H9 (cell line): ENCODE data around the gene BNC1. TPM values are rescaled to one million over a fixed set of nuclear protein-coding genes. Genes with fewer than 3 reads are reported as not detected.

Experiments used
- DNase-seq: peaks from one replicate; pipeline ENCODE4 v3.0.0-alpha.2; 2017
- H2AFZ ChIP-seq: one replicate; pipeline ENCODE4 v1.6.1; 2013; ENCODE audit warnings: mild to moderate bottlenecking, low read length, control low read depth, moderate library complexity
- H2AK5ac ChIP-seq: 2 replicates; pipeline ENCODE4 v1.6.1; 2013; ENCODE audit warnings: low read length, control low read depth, mixed read lengths; ENCODE audit not compliant: insufficient read length
- H2BK120ac ChIP-seq: one replicate; pipeline ENCODE4 v1.6.1; 2013; ENCODE audit warnings: low read depth, mild to moderate bottlenecking, low read length, control low read depth, inconsistent platforms; ENCODE audit not compliant: poor library complexity, severe bottlenecking
- H2BK12ac ChIP-seq: 2 replicates; pipeline ENCODE4 v1.6.1; 2013; ENCODE audit warnings: low read length, control low read depth, mixed read lengths, low read depth; ENCODE audit not compliant: insufficient read length
- H2BK15ac ChIP-seq: 2 replicates; pipeline ENCODE4 v1.6.1; 2013; ENCODE audit warnings: low read depth, low read length, control low read depth
- H2BK20ac ChIP-seq: one replicate; pipeline ENCODE4 v1.6.1; 2013; ENCODE audit warnings: low read depth, mild to moderate bottlenecking, low read length, control low read depth, inconsistent platforms; ENCODE audit not compliant: poor library complexity, severe bottlenecking
- H2BK5ac ChIP-seq: 2 replicates; pipeline ENCODE4 v1.6.1; 2013; ENCODE audit warnings: low read length, control low read depth, mixed read lengths; ENCODE audit not compliant: insufficient read length
- H3K14ac ChIP-seq: 2 replicates; pipeline ENCODE4 v1.6.1; 2013; ENCODE audit warnings: low read length, control low read depth; ENCODE audit not compliant: insufficient read depth
- H3K18ac ChIP-seq: 2 replicates; pipeline ENCODE4 v1.6.1; 2013; ENCODE audit warnings: low read depth, mild to moderate bottlenecking, mixed read lengths, low read length, control low read depth; ENCODE audit not compliant: insufficient read length
- H3K23ac ChIP-seq: 2 replicates; pipeline ENCODE4 v1.6.1; 2013; ENCODE audit warnings: low read length, control low read depth, mixed read lengths, low read depth; ENCODE audit not compliant: insufficient read length
- H3K23me2 ChIP-seq: 2 replicates; pipeline ENCODE4 v1.6.1; 2013; ENCODE audit warnings: low read depth, mild to moderate bottlenecking, mixed read lengths, low read length, control low read depth; ENCODE audit not compliant: insufficient read length, poor library complexity, severe bottlenecking
- H3K27ac ChIP-seq: 2 replicates; pipeline ENCODE4 v1.5.1; 2013; ENCODE audit warnings: low read length, control low read depth, mixed read lengths, low read depth; ENCODE audit not compliant: insufficient read length
- H3K27me3 ChIP-seq: 2 replicates; pipeline ENCODE4 v1.6.1; 2013; ENCODE audit warnings: low read length, control low read depth, inconsistent platforms; ENCODE audit not compliant: insufficient read depth
- H3K4ac ChIP-seq: 2 replicates; pipeline ENCODE4 v1.6.1; 2013; ENCODE audit warnings: low read depth, mild to moderate bottlenecking, control low read depth, inconsistent platforms, low read length, moderate library complexity
- H3K4me1 ChIP-seq: 2 replicates; pipeline ENCODE4 v1.6.1; 2013; ENCODE audit warnings: low read length, control low read depth, inconsistent platforms; ENCODE audit not compliant: insufficient read depth
- H3K4me2 ChIP-seq: 2 replicates; pipeline ENCODE4 v1.6.1; 2013; ENCODE audit warnings: low read length, control low read depth, mixed read lengths; ENCODE audit not compliant: insufficient read length, insufficient read depth
- H3K56ac ChIP-seq: 2 replicates; pipeline ENCODE4 v1.6.1; 2013; ENCODE audit warnings: low read depth, mild to moderate bottlenecking, mixed read lengths, low read length, control low read depth; ENCODE audit not compliant: insufficient read length
- H3K79me1 ChIP-seq: 2 replicates; pipeline ENCODE4 v1.6.1; 2013; ENCODE audit warnings: low read depth, mild to moderate bottlenecking, moderate library complexity, low read length, control low read depth, inconsistent platforms; ENCODE audit not compliant: insufficient read depth, poor library complexity, severe bottlenecking
- H3K79me2 ChIP-seq: 2 replicates; pipeline ENCODE4 v1.6.1; 2013; ENCODE audit warnings: low read length, control low read depth, inconsistent platforms; ENCODE audit not compliant: insufficient read depth
- H3K9ac ChIP-seq: 2 replicates; pipeline ENCODE4 v1.6.1; 2013; ENCODE audit warnings: low read length, control low read depth, mixed read lengths; ENCODE audit not compliant: insufficient read length; ENCODE audit errors: extremely low read depth
- H3K9me3 ChIP-seq: one replicate; pipeline ENCODE4 v1.6.1; 2013; ENCODE audit warnings: low read depth, low read length, inconsistent platforms; ENCODE audit not compliant: control insufficient read depth
- H3T11ph ChIP-seq: one replicate; pipeline ENCODE4 v1.6.1; 2013; ENCODE audit warnings: mild to moderate bottlenecking, low read length, control low read depth, inconsistent platforms
- H4K20me1 ChIP-seq: one replicate; pipeline ENCODE4 v1.6.1; 2013; ENCODE audit not compliant: control insufficient read depth, insufficient read length, insufficient read depth
- H4K5ac ChIP-seq: 2 replicates; pipeline ENCODE4 v1.6.1; 2013; ENCODE audit warnings: low read depth, mild to moderate bottlenecking, mixed read lengths, low read length, control low read depth; ENCODE audit not compliant: insufficient read length
- H4K8ac ChIP-seq: replicated peaks from 2 replicates; pipeline ENCODE4 v1.6.1; 2013; ENCODE audit warnings: low read length, control low read depth, mixed read lengths, low read depth; ENCODE audit not compliant: insufficient read length
- H4K91ac ChIP-seq: 2 replicates; pipeline ENCODE4 v1.6.1; 2013; ENCODE audit warnings: low read depth, mild to moderate bottlenecking, moderate library complexity, mixed read lengths, low read length, control low read depth; ENCODE audit not compliant: insufficient read length
- H3K27ac Mint-ChIP-seq, 3 experiments: 2 replicates in 2 of 3; 3 replicates in 1 of 3; pipeline ENCODE4 v1.8.0; 2020 to 2021; ENCODE audit warnings: mixed read lengths in 3 of 3, mild to moderate bottlenecking in 1 of 3, moderate library complexity in 1 of 3
- H3K27me3 Mint-ChIP-seq: 2 replicates; pipeline ENCODE4 v1.8.0; 2021; ENCODE audit warnings: low read depth, mild to moderate bottlenecking, moderate library complexity, mixed read lengths
- H3K36me3 Mint-ChIP-seq, 3 experiments: 2 replicates in 2 of 3; 3 replicates in 1 of 3; pipeline ENCODE4 v1.8.0; 2020 to 2021; ENCODE audit warnings: low read depth in 3 of 3, mixed read lengths in 3 of 3; ENCODE audit not compliant: insufficient read depth in 1 of 3
- H3K4me1 Mint-ChIP-seq, 2 experiments: 2 replicates each; pipeline ENCODE4 v1.8.0; 2020; ENCODE audit warnings: mixed read lengths in 2 of 2
- H3K4me3 Mint-ChIP-seq, 2 experiments: 2 replicates in 1 of 2; 3 replicates in 1 of 2; pipeline ENCODE4 v1.8.0; 2020 to 2021; ENCODE audit warnings: mild to moderate bottlenecking in 2 of 2, mixed read lengths in 2 of 2, moderate library complexity in 1 of 2
- H3K9me3 Mint-ChIP-seq, 2 experiments: 2 replicates in 1 of 2; 3 replicates in 1 of 2; pipeline ENCODE4 v1.8.0; 2020; ENCODE audit warnings: mild to moderate bottlenecking in 2 of 2, mixed read lengths in 2 of 2, moderate library complexity in 1 of 2
- CTCF ChIP-seq: fragments of 200-600 bp; sonication (generic); conservative IDR thresholded peaks from 3 replicates; pipeline ENCODE4 v1.8.0; 2021; ENCODE audit warnings: antibody characterized with exemption, mild to moderate bottlenecking
- WGBS: extraction: QIAGEN DNeasy Blood & Tissue Kit; methylation state at CpG from one replicate; pipeline ENCODE4 v1.1.7; 2013; ENCODE audit warnings: missing lambda C conversion rate, low lambda C conversion rate, mixed read lengths; ENCODE audit not compliant: insufficient read length; ENCODE audit errors: extremely low coverage; 5-methylcytosine and 5-hydroxymethylcytosine counted together
- total RNA-seq: library from RNA; stranded (reverse); gene quantifications from 2 replicates; pipeline ENCODE4 v1.2.1, GENCODE V29; 2021

BNC1 gene
- total RNA-seq, 1 experiment from 2014 or later = not detected

- no peak overlapping the region for H4K5ac ChIP-seq
- no peak overlapping the region for H2BK5ac ChIP-seq
- Mint-ChIP-seq H3K27ac (no peak overlapping the region), H3K4me1 (peaks cover 3% of the 10 kb centered on the region in 2 experiments; a peak in 2 of 4 replicates), H3K27me3 (peaks cover 55% of the 10 kb centered on the region), H3K9me3 (no peaks in the 10 kb centered on the region; a peak in 1 of 5 replicates), H3K36me3 (no peaks in the 10 kb centered on the region), H3K4me3 (no peak overlapping the region)
- no peaks in the 10 kb centered on the region for H3K4me1 ChIP-seq
- no peak overlapping the region for H3K4ac ChIP-seq
- H4K8ac ChIP-seq = no peak overlapping the region
- H3K79me1 ChIP-seq = no peaks in the 10 kb centered on the region
- no peak overlapping the region for H2BK20ac ChIP-seq
- peaks cover 5% of the 10 kb centered on the region for H3K23me2 ChIP-seq
- no peak overlapping the region for H3K18ac ChIP-seq
- H2AK5ac ChIP-seq = no peak overlapping the region
- H3K14ac ChIP-seq = no peak overlapping the region
- no peak overlapping the region for H4K91ac ChIP-seq
- no peak overlapping the region for H2BK15ac ChIP-seq
- no peak overlapping the region for H3T11ph ChIP-seq
- no peak for TF ChIP-seq CTCF
- no peak overlapping the region for H2BK12ac ChIP-seq
- H2BK120ac ChIP-seq = no peak overlapping the region
- DNase-seq = no peak
- no peaks in the 10 kb centered on the region for H3K79me2 ChIP-seq
- no peak overlapping the region for H3K9ac ChIP-seq
- H4K20me1 ChIP-seq = no peaks in the 10 kb centered on the region
- no peak overlapping the region for H2AFZ ChIP-seq
- H3K27ac ChIP-seq = no peak overlapping the region
- H3K56ac ChIP-seq = no peak overlapping the region
- H3K9me3 ChIP-seq = no peaks in the 10 kb centered on the region
- H3K27me3 ChIP-seq = peaks cover 16% of the 10 kb centered on the region; the same call in 1 of the 2 replicates
- H3K4me2 ChIP-seq = no peak overlapping the region
- WGBS = no CpG with 5 or more reads among the region's 1 CpG
- H3K23ac ChIP-seq = no peak overlapping the region
Observed at GRCh38 chr15:83289160-83289559, 4.7 kb upstream of the BNC1 start.
